ENCODE measurements around the gene GALNT18. TPM values are rescaled to one million over a fixed set of nuclear protein-coding genes. Genes with fewer than 3 reads are reported as not detected.

The GALNT18 gene
- total and polyA plus RNA-seq, 2 of the 4 experiments (the other 2 are of a cell fraction) = 9.5 to 11.3 TPM

DNA sequence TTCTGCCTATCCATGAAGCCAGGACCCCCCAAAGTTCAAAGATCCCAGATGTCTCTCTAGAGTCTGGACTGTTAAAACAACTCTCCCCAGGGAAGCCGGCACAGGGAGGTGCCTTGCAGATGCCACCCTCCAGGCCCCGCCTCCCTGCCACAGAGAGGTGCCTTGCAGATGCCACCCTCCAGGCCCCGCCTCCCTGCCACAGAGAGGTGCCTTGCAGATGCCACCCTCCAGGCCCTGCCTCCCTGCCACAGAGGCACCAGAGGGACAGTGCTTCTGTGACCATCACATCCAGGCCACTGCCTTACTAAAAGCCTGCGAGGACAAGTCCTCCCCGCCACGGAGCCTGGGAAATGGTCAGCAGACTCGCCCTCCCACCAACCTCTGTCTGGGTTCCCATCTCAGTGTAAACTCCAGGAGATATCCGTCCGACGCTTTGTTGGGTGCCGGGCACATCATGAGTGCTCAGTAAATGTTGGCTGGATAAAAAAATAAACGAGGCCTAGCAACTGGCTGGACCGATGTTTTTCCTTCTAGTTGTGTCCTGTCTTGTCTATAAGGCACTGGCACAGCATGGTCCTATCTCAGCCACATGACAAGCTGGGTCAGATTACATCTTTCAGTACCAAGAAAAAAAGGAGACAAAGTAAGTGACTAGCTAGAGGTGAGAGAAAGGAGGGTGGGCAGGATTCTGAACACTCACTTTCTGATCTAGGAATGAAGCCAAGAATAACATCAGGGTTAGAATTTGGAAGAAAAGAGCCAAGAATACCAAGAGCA is 177.6 kb downstream of the GALNT18 start:
- no TSS peak for BruUV-seq (replicated peaks)
- H3K56ac ChIP-seq (ENCODE audit: extremely low read depth, insufficient read depth, low read length) = no peak overlapping the region
- H2AK5ac ChIP-seq (ENCODE audit: low read depth, low read length) = no peak overlapping the region
- H2BK20ac ChIP-seq (ENCODE audit: low read depth, low read length) = 0 out of 2 replicates have a peak overlapping the region, but pooled peaks have one; percentile 37
- H4K20me1 ChIP-seq (ENCODE audit: insufficient read depth, low read length) = no peaks in the 10 kb centered on the region
- no peak overlapping the region for H4K5ac ChIP-seq (ENCODE audit: low read depth, low read length)
- DNase-seq = peak; percentile 57
- peak; percentile 74 for ATAC-seq (ENCODE audit: low read depth)
- H3K4ac ChIP-seq (ENCODE audit: low read depth, low read length) = no peak overlapping the region
- H2BK5ac ChIP-seq (ENCODE audit: low read depth, low read length, poor library complexity, severe bottlenecking) = no peak overlapping the region
- H3K79me1 ChIP-seq (ENCODE audit: low read depth in 1 of 2, low read length in 2 of 2) = no peaks in the 10 kb centered on the region
- no peaks in the 10 kb centered on the region for H3K9me3 ChIP-seq (ENCODE audit: control insufficient read depth, insufficient read depth, low read length)
- peak overlapping the region; percentile 25; the same call in 1 of the 2 replicates for H2BK120ac ChIP-seq (ENCODE audit: low read depth, low read length)
- WGBS, 2 experiments (ENCODE audit: extremely low coverage in 2 of 2, insufficient read length in 1 of 2) = 18% methylated on average over 3 of the region's 13 CpGs; no CpG with 5 or more reads in 1 of the 2 experiments
- H3K4me3 ChIP-seq (ENCODE audit: insufficient read depth, low read depth, low read length) = no peak overlapping the region
- dilution Hi-C loops (cut with HindIII; ENCODE audit: low sequenced_read_pairs, unreplicated experiment) (no loop called here), intact Hi-C loops (cut with micrococcal nuclease) (no loop called here), in situ Hi-C loops (cut with MboI; ENCODE audit: low sequenced_read_pairs) (no loop called here)
- H3K14ac ChIP-seq (replicated peaks; ENCODE audit: low read depth, low read length) = no peak overlapping the region
- no peak overlapping the region for H3K4me2 ChIP-seq (ENCODE audit: low read depth, low read length)
- H4K8ac ChIP-seq (ENCODE audit: low read depth in 2 of 2, low read length in 2 of 2) = no peak overlapping the region
- peak overlapping the region; percentile 10; the same call in 1 of the 3 replicates for H2BK15ac ChIP-seq (ENCODE audit: low read depth, low read length)
- H3K27ac ChIP-seq (ENCODE audit: insufficient read depth, low read length) = no peak overlapping the region
- no peak overlapping the region for H3K23ac ChIP-seq (ENCODE audit: low read depth, low read length)
- H3K18ac ChIP-seq (ENCODE audit: low read depth, low read length) = no peak overlapping the region; the same call in 1 of the 2 replicates
- H2AK9ac ChIP-seq (replicated peaks; ENCODE audit: low read depth, low read length, poor library complexity) = no peak overlapping the region
- H3K9ac ChIP-seq (ENCODE audit: low read depth, low read length) = no peak overlapping the region
- H4K91ac ChIP-seq (ENCODE audit: insufficient read depth, low read depth, low read length) = no peak overlapping the region; the same call in 1 of the 2 replicates
- H3K4me1 ChIP-seq (ENCODE audit: control insufficient read depth, insufficient read depth, low read length) = peaks cover 10% of the 10 kb centered on the region
- no peaks in the 10 kb centered on the region for H3K36me3 ChIP-seq (ENCODE audit: control insufficient read depth, insufficient read depth, low read length)
- 0 out of 2 replicates have a peak, but pooled peaks cover 3% of the 10 kb centered on the region for H3K9me1 ChIP-seq (ENCODE audit: insufficient read depth, low read length)
- ChIA-PET POLR2A (ENCODE audit: unreplicated experiment) (no interaction called here), CTCF (no interaction called here)
- H2AFZ ChIP-seq (replicated peaks; ENCODE audit: low read length, poor library complexity) = peak overlapping the region; percentile 9
- peaks cover 2% of the 10 kb centered on the region; the same call in 1 of the 2 replicates for H3K27me3 ChIP-seq (ENCODE audit: control insufficient read depth, insufficient read depth, low read length)
- TF ChIP-seq, protein P1, sequence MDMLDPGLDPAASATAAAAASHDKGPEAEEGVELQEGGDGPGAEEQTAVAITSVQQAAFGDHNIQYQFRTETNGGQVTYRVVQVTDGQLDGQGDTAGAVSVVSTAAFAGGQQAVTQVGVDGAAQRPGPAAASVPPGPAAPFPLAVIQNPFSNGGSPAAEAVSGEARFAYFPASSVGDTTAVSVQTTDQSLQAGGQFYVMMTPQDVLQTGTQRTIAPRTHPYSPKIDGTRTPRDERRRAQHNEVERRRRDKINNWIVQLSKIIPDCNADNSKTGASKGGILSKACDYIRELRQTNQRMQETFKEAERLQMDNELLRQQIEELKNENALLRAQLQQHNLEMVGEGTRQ (IDR thresholded peaks at IDR 0.05; ENCODE audit: low read depth, low read length) = no peak
- TF ChIP-seq MXI1 (IDR thresholded peaks at IDR 0.05; ENCODE audit: borderline replicate concordance, low read depth, low read length) = no peak
- no peak for TF ChIP-seq BHLHE40 (IDR thresholded peaks at IDR 0.05; ENCODE audit: low read depth, low read length)
- no peak for TF ChIP-seq CEBPB (IDR thresholded peaks at IDR 0.05; ENCODE audit: low read depth, low read length)
- no peak for TF ChIP-seq RCOR1 (IDR thresholded peaks at IDR 0.05; ENCODE audit: insufficient replicate concordance, low read length)
- TF ChIP-seq FOS (IDR thresholded peaks at IDR 0.05; ENCODE audit: low read depth, low read length) = no peak
- TF ChIP-seq, protein P2, sequence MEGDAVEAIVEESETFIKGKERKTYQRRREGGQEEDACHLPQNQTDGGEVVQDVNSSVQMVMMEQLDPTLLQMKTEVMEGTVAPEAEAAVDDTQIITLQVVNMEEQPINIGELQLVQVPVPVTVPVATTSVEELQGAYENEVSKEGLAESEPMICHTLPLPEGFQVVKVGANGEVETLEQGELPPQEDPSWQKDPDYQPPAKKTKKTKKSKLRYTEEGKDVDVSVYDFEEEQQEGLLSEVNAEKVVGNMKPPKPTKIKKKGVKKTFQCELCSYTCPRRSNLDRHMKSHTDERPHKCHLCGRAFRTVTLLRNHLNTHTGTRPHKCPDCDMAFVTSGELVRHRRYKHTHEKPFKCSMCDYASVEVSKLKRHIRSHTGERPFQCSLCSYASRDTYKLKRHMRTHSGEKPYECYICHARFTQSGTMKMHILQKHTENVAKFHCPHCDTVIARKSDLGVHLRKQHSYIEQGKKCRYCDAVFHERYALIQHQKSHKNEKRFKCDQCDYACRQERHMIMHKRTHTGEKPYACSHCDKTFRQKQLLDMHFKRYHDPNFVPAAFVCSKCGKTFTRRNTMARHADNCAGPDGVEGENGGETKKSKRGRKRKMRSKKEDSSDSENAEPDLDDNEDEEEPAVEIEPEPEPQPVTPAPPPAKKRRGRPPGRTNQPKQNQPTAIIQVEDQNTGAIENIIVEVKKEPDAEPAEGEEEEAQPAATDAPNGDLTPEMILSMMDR (conservative IDR thresholded peaks at IDR 0.05; ENCODE audit: low read depth, low read length) = no peak
- TF ChIP-seq MAZ (IDR thresholded peaks at IDR 0.05; ENCODE audit: borderline replicate concordance, low read depth, low read length) = no peak
- TF ChIP-seq, protein P3, sequence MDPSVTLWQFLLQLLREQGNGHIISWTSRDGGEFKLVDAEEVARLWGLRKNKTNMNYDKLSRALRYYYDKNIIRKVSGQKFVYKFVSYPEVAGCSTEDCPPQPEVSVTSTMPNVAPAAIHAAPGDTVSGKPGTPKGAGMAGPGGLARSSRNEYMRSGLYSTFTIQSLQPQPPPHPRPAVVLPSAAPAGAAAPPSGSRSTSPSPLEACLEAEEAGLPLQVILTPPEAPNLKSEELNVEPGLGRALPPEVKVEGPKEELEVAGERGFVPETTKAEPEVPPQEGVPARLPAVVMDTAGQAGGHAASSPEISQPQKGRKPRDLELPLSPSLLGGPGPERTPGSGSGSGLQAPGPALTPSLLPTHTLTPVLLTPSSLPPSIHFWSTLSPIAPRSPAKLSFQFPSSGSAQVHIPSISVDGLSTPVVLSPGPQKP (IDR thresholded peaks at IDR 0.05; ENCODE audit: borderline replicate concordance, low read depth, low read length) = no peak
- TF ChIP-seq SMC3 (IDR thresholded peaks at IDR 0.05; ENCODE audit: low read depth, low read length) = no peak
- TF ChIP-seq MAFK (IDR thresholded peaks at IDR 0.05; ENCODE audit: low read depth, low read length) = no peak
- no peak for TF ChIP-seq RAD21 (IDR thresholded peaks at IDR 0.05; ENCODE audit: low read length)
- no peak for TF ChIP-seq CHD1 (IDR thresholded peaks at IDR 0.05; ENCODE audit: low read depth, low read length)
- TF ChIP-seq POLR2A (IDR thresholded peaks at IDR 0.05; ENCODE audit: low read depth, low read length) = no peak
- TF ChIP-seq RFX5 (IDR thresholded peaks at IDR 0.05; ENCODE audit: low read depth, low read length) = no peak

All from IMR-90 (cell line).